Mesothelial cell of epicardium (in vitro differentiated cells): ENCODE measurements around the gene NR5A1. TPM values are rescaled to one million over a fixed set of nuclear protein-coding genes. Genes with fewer than 3 reads are reported as not detected.

Source experiments
- DNase-seq, 2 experiments: peaks; one replicate each; pipeline ENCODE4 v3.0.0; 2021; ENCODE audit warnings: low spot score in 2 of 2; ENCODE audit not compliant: unreplicated experiment in 2 of 2
- H3K27ac Mint-ChIP-seq: 2 replicates; pipeline ENCODE4 v1.8.0; 2021; ENCODE audit warnings: mixed read lengths
- H3K27me3 Mint-ChIP-seq: 2 replicates; pipeline ENCODE4 v1.8.0; 2021; ENCODE audit warnings: low read depth, mixed read lengths
- H3K36me3 Mint-ChIP-seq: 2 replicates; pipeline ENCODE4 v1.8.0; 2021; ENCODE audit warnings: mixed read lengths
- H3K4me1 Mint-ChIP-seq: 2 replicates; pipeline ENCODE4 v1.8.0; 2021; ENCODE audit warnings: mixed read lengths
- H3K4me3 Mint-ChIP-seq: 2 replicates; pipeline ENCODE4 v1.8.0; 2021; ENCODE audit warnings: mild to moderate bottlenecking, moderate library complexity, mixed read lengths
- H3K9me3 Mint-ChIP-seq: 2 replicates; pipeline ENCODE4 v1.8.0; 2021; ENCODE audit warnings: mixed read lengths
- total RNA-seq: library from RNA; stranded (reverse); gene quantifications from 3 replicates; pipeline ENCODE4 v1.2.1, GENCODE V29; 2021
- TF ChIP-seq, protein P1 (sequence below): fragments of 200-600 bp; sonication (generic); IDR thresholded peaks from one replicate; pipeline ENCODE4 v1.5.0; 2021; ENCODE audit warnings: antibody characterized with exemption; ENCODE audit not compliant: unreplicated experiment

Gene NR5A1
- total RNA-seq, 1 donor from 2014 or later: 0.25 TPM

DNA sequence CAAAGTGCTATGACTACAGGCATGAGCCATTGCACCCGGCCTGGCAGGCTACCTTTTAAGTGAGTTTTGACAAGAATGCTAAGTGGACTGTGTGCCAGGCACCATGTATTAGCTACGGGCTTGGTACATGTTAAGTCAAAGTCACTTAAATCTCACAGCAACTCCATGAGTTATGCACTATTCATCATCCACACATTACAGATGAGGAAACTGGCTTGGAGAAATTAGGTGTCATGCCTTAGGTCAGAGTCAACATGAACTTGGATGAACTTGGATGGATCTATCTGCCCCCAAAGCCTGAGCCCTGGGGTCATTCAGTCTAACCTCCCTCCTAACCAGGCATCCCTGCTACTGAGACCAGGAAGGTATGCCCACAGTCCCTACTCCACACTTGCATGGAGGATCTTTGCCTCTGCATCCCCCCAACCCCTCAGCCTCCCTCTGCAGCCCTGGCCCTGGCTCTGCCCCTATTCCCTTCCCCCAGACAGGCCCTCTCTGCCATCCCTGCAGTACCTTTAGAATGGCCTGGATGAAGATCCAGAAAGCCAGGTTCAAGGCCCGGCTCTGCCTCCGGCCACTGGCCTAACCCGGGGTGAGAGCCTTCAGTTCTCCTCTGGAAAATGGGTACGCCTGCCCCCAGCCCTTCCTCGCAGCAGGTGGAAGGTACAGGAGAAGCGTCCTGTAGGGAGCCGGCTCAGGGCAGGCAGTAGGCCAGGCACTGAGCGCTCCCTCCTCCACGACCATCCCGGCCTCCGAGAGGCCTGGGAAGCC is 57.6 kb downstream of the NR5A1 start:
- H3K9me3 Mint-ChIP-seq: no peaks in the 10 kb centered on the region
- no peak for DNase-seq
- no peaks in the 10 kb centered on the region for H3K36me3 Mint-ChIP-seq
- H3K4me1 Mint-ChIP-seq: peaks cover 8% of the 10 kb centered on the region
- H3K27me3 Mint-ChIP-seq: peaks cover 38% of the 10 kb centered on the region
- no peak overlapping the region for H3K27ac Mint-ChIP-seq
- H3K4me3 Mint-ChIP-seq: no peak overlapping the region
- TF ChIP-seq, protein P1, sequence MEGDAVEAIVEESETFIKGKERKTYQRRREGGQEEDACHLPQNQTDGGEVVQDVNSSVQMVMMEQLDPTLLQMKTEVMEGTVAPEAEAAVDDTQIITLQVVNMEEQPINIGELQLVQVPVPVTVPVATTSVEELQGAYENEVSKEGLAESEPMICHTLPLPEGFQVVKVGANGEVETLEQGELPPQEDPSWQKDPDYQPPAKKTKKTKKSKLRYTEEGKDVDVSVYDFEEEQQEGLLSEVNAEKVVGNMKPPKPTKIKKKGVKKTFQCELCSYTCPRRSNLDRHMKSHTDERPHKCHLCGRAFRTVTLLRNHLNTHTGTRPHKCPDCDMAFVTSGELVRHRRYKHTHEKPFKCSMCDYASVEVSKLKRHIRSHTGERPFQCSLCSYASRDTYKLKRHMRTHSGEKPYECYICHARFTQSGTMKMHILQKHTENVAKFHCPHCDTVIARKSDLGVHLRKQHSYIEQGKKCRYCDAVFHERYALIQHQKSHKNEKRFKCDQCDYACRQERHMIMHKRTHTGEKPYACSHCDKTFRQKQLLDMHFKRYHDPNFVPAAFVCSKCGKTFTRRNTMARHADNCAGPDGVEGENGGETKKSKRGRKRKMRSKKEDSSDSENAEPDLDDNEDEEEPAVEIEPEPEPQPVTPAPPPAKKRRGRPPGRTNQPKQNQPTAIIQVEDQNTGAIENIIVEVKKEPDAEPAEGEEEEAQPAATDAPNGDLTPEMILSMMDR: no peak

DNA sequence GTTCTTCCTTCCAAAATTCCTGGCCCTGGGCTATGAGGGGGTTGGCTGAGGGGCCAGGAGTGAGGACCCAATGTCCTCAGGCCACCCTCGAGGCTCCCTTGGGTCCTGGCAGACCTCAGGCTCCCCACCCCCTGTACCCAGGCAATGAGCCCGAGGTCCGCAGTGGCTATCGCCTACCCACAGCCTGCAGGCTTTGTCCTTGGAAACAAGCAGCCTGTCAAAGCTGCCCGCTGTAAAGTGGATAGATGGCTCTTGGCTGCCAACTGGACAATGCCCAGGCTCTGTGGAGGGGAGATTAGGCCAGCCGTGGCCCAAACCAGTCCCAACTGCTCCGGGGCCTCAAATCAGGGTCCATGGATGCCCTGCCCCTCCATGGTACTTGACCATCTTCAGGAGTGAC is 59.2 kb downstream of the NR5A1 start:
- H3K36me3 Mint-ChIP-seq: no peaks in the 10 kb centered on the region
- no peak overlapping the region for H3K27ac Mint-ChIP-seq
- DNase-seq: no peak
- peaks cover 8% of the 10 kb centered on the region for H3K4me1 Mint-ChIP-seq
- H3K9me3 Mint-ChIP-seq: no peaks in the 10 kb centered on the region
- peaks cover 28% of the 10 kb centered on the region for H3K27me3 Mint-ChIP-seq
- no peak overlapping the region for H3K4me3 Mint-ChIP-seq
- TF ChIP-seq, protein P1: no peak

GRCh38 chr9:124447297-124447661 is 59.9 kb downstream of the NR5A1 start:
- H3K36me3 Mint-ChIP-seq: no peaks in the 10 kb centered on the region
- TF ChIP-seq, protein P1: no peak
- DNase-seq: no peak
- no peak overlapping the region for H3K27ac Mint-ChIP-seq
- peaks cover 23% of the 10 kb centered on the region for H3K27me3 Mint-ChIP-seq
- peaks cover 8% of the 10 kb centered on the region for H3K4me1 Mint-ChIP-seq
- H3K9me3 Mint-ChIP-seq: no peaks in the 10 kb centered on the region
- no peak overlapping the region for H3K4me3 Mint-ChIP-seq

GRCh38 chr9:124444166-124444565 is 63.0 kb downstream of the NR5A1 start:
- H3K9me3 Mint-ChIP-seq: peaks cover 3% of the 10 kb centered on the region
- DNase-seq: no peak
- peaks cover 4% of the 10 kb centered on the region for H3K27me3 Mint-ChIP-seq
- no peaks in the 10 kb centered on the region for H3K4me1 Mint-ChIP-seq
- TF ChIP-seq, protein P1: no peak
- H3K27ac Mint-ChIP-seq: no peak overlapping the region
- no peak overlapping the region for H3K4me3 Mint-ChIP-seq
- peaks cover 2% of the 10 kb centered on the region for H3K36me3 Mint-ChIP-seq

DNA sequence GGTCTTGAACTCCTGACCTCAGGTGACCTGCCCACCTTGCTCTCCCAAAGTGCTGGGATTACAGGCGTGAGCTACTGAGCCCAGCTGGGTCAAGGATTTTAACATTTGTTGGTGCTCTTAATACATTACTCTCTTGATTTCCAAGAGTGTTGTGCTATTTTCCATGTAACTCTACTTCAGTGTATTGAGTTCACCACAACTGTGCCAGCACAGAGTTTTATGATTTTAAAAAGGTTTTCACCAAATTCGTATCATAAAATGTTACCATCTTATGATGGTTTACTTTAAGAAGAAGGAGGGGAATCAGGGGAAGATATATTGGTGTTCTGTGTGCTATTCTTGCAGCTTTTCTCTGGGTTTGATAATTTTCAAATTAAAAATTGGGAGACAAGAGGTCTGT is 63.6 kb downstream of the NR5A1 start:
- peaks cover 3% of the 10 kb centered on the region for H3K9me3 Mint-ChIP-seq
- no peaks in the 10 kb centered on the region for H3K4me1 Mint-ChIP-seq
- peaks cover 2% of the 10 kb centered on the region for H3K36me3 Mint-ChIP-seq
- no peak overlapping the region for H3K27ac Mint-ChIP-seq
- peaks cover 4% of the 10 kb centered on the region for H3K27me3 Mint-ChIP-seq
- no peak overlapping the region for H3K4me3 Mint-ChIP-seq
- no peak for DNase-seq
- TF ChIP-seq, protein P1: no peak
